ENCODE measurements around the gene ITGA2. TPM values are rescaled to one million over a fixed set of nuclear protein-coding genes. Genes with fewer than 3 reads are reported as not detected.
"Not testable (repeated sequence)": the region's sequence is repeated elsewhere in the genome, so short reads cannot be mapped to it uniquely, and the experiment has no call there.

Gene ITGA2
- total RNA-seq, 1 donor from 2014 or later: 0.21 TPM

GRCh38 chr5:53095217-53095616 lies 106.1 kb downstream of the ITGA2 start:
- no peak for DNase-seq (ENCODE audit: low read depth)

GRCh38 chr5:53095931-53096525 lies 106.9 kb downstream of the ITGA2 start:
- DNase-seq (ENCODE audit: low read depth): peak; percentile 78

- DNase-seq (ENCODE audit: low read depth): no peak
Measured at GRCh38 chr5:53099546-53099945, 110.4 kb downstream of the ITGA2 start.

GRCh38 chr5:53100606-53101005 lies 111.5 kb downstream of the ITGA2 start:
- no peak for DNase-seq (ENCODE audit: low read depth)

DNA sequence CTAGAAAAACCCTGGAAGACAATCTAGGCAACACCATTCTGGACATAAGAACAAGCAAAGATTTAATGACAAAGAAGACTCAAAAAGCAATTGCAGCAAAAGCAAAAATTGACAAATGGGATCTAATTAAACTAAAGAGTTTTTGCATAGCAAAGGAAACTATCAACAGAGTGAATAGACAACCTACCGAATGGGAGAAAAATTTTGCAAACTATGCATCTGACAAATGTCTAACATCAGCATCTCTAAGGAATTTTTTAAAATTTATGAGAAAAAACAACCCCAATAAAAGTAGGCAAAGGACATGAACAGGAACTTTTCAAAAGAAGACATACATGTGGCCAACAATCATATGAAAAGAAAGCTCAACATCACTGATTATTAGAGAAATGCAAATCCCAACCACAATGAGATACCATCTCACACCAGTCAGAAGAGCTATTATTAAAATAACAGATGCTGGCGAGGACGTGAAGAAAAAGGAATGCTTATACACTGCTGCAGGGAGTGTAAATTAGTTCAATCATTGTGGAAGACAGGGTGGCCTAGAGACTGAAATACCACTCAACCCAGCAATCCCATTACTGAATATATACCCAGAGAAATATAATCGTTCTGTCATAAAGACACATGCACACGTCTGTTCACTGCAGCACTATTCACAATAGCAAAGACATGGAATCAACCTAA lies 116.6 kb downstream of the ITGA2 start:
- peak; percentile 47 for DNase-seq (ENCODE audit: low read depth)

GRCh38 chr5:53109056-53109442 lies 119.9 kb downstream of the ITGA2 start:
- DNase-seq (ENCODE audit: low read depth): peak; percentile 6

- DNase-seq (ENCODE audit: low read depth): peak; percentile 91
Measured at GRCh38 chr5:53109443-53110127, 120.4 kb downstream of the ITGA2 start, which contains the start of gene MOCS2. MOCS2 (minus strand) TSS chr5:53109757; CDS start chr5:53107174, 2,583 bp downstream.

DNA sequence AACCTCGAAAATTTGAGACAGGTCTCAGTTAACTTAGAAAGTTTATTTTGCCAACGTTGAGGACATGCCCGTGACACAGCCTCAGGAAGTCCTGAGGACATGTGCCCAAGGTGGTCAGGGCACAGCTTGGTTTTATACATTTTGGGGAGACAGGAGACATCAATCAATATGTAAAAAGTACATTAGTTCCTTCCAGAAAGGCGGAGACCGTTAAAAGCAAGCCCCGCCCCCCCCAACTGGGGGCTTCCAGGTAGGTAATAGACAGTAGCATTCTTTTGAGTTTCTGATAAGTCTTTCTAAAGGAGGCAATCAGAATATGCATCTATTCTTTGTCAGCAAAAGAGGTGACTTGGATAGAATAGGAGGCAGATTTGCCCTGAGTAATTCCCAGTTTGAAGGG lies 121.0 kb downstream of the ITGA2 start:
- no peak for DNase-seq (ENCODE audit: low read depth)

DNA sequence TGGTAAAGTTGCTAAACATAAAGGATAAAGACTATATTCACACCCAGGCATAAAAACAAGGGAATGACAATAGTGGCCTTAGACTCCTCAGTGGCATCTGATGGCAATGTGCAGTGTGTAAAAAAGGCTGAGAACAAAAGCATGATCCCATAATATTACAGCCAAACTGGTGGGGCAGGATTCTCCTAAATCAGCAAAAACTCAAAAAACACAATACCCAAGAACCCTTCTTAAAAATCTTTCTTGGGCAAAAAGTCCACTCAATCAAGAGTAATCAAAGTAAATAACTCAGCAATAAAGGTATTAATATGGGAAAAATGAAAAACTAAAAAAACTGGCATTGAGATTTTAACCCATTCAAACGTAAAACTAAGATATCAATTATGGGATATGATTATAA lies 122.0 kb downstream of the ITGA2 start:
- no peak for DNase-seq (ENCODE audit: low read depth)

GRCh38 chr5:53112307-53112706 lies 123.2 kb downstream of the ITGA2 start:
- not testable (repeated sequence) for DNase-seq (ENCODE audit: low read depth)

DNA sequence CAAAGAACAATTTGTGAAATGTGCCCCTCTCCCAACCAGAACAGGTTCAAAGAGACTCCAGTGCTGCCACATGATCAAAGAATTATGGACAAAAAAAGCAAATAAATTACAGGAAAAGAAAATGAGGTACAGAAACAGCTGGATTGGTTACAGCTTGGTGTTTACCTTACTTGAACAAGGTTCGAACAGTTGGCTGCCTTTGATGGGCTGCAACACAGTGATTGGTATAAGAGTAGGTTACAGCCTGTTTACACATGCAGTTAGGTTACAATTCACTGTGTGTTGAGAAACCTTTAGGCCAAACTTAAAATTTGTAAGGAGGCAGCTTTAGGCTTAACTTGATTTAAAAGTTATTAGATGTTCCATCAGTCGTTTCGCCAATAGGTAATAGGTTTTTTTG lies 123.8 kb downstream of the ITGA2 start:
- no peak for DNase-seq (ENCODE audit: low read depth)

GRCh38 chr5:53113947-53114346 lies 124.8 kb downstream of the ITGA2 start:
- no peak for DNase-seq (ENCODE audit: low read depth)

DNA sequence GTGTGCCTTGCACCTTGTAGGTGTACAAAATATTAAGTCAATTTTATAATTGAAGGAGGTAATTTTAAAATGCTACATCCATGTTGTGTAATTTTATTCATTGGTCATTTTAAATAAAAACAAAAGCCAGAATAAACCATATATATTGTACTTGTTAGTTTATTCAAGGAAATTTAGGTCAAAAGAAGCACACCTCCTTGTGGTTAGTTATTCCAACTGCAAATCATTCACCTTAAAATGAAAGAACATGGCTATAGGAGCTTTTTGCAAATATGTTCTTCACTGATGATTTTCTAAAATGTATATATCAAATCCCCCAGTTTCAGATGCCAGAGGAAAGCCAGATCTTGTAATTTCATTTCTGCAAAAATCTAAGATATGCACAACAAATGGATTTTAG lies 125.8 kb downstream of the ITGA2 start:
- DNase-seq (ENCODE audit: low read depth): no peak

GRCh38 chr5:53116597-53116996 lies 127.4 kb downstream of the ITGA2 start:
- no peak for DNase-seq (ENCODE audit: low read depth)

GRCh38 chr5:53118879-53119278 lies 129.7 kb downstream of the ITGA2 start:
- no peak for DNase-seq (ENCODE audit: low read depth)

GRCh38 chr5:53120165-53120564 lies 131.0 kb downstream of the ITGA2 start:
- DNase-seq (ENCODE audit: low read depth): no peak

- DNase-seq (ENCODE audit: low read depth): peak; percentile 26
Measured at GRCh38 chr5:53123702-53124101, 134.6 kb downstream of the ITGA2 start.

DNA sequence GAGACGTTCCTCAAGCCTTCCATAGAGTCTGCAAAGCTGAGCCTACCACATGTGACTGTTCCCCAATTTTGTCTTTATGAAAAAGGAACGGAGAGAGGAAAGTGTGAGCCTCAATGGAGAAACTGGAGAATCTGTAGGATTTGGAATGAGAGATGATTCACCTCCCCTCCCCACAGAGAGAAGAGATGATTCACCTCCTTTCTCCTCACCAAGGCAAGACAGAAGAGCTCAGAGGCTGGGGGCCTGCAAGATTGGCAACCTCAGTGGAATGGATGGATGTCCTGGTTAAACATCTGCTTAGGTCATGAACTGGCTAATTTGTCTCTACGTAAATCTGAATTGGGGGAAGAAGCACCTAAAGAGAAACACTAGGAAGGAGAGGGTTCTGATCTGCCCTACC lies 137.4 kb downstream of the ITGA2 start:
- DNase-seq (ENCODE audit: low read depth): no peak

DNA sequence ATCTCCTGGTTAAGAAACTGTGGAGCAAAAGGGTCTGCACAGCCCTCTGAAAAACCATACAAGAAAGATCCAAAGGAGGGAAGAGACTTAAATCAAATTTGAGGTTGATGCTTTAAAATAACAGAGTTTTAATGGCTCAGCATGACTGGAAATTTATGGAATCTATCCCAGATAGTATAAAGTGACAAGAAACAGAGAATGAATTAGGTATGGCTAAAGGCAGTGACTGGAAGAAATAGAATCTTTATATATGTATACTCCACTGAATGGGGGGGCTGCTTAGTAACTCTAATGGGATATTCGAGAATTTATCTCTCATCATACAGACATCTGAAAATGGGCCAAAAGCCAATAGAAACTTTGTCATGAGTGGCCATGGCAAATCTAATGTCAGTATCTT lies 138.0 kb downstream of the ITGA2 start:
- no peak for DNase-seq (ENCODE audit: low read depth)

- no peak for DNase-seq (ENCODE audit: low read depth)
Measured at GRCh38 chr5:53128481-53128880, 139.3 kb downstream of the ITGA2 start.

DNA sequence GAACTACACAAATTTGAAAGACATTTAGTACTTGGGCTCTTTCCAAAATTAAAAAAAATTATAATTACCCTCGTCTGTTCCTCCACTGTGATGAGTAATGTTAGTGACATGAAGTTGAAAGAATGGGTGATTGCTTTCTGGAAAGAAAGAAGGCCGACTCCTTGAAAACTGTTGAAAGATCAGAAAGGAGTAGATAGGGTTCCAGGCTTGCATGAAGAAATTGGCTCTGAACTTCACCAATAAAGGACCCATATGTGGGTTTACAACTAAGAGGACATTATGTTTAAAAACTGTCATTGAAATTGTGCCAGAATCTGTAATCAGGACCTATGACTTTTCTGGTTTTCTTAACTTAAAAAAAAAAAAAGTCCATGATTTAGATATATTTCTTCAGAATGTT lies 141.1 kb downstream of the ITGA2 start:
- no peak for DNase-seq (ENCODE audit: low read depth)

DNA sequence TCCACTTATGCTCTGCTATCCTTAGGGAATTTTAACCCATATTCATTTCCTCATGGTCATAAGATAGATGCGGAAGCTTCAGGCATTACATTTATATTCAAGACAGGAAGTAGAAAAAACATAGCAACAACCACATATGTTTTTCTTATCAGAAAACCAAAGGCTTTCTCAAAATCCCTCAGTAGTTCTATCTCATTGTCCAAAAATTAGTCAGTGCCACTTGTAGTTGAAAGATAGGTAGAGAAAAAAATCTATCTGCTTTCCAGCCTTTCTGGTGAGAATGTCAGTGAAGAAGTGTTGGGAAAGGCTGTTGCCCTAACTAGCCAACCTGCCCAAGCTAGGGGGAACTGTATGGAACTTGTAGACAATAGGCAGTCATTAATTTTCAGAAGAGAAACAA lies 143.9 kb downstream of the ITGA2 start:
- DNase-seq (ENCODE audit: low read depth): no peak
